ENCODE results near the gene USP11.

DNA sequence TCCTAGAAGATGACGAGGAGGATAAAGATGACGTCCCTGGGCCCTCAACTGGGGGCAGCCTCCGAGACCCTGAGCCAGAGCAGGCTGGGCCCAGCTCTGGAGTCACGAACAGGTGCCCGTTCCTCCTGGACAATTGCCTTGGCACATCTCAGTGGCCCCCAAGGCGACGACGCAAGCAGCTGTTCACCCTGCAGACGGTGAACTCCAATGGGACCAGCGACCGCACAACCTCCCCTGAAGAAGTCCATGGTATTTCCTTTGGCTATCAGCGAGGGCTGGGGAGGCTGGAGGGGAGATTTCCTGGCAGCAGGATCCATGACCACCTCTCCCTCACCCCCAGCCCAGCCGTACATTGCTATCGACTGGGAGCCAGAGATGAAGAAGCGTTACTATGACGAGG, 11.9 kb downstream of the USP11 start:
- TF ChIP-seq, protein P1, sequence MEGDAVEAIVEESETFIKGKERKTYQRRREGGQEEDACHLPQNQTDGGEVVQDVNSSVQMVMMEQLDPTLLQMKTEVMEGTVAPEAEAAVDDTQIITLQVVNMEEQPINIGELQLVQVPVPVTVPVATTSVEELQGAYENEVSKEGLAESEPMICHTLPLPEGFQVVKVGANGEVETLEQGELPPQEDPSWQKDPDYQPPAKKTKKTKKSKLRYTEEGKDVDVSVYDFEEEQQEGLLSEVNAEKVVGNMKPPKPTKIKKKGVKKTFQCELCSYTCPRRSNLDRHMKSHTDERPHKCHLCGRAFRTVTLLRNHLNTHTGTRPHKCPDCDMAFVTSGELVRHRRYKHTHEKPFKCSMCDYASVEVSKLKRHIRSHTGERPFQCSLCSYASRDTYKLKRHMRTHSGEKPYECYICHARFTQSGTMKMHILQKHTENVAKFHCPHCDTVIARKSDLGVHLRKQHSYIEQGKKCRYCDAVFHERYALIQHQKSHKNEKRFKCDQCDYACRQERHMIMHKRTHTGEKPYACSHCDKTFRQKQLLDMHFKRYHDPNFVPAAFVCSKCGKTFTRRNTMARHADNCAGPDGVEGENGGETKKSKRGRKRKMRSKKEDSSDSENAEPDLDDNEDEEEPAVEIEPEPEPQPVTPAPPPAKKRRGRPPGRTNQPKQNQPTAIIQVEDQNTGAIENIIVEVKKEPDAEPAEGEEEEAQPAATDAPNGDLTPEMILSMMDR (IDR thresholded peaks at IDR 0.05; ENCODE audit: low read depth, low read length, poor library complexity, severe bottlenecking): no peak
- TF ChIP-seq EZH2phosphoT487 (IDR thresholded peaks at IDR 0.05; ENCODE audit: borderline replicate concordance, low read length): no peak

All from DOHH2 (cell line).